HEK293 (cell line): ENCODE data around the gene NHLRC2.

ENCODE experiments used
- CTCF ChIA-PET: fragments of 350-600 bp; formaldehyde crosslinking; extraction: SDS; loops from one replicate; lab custom pipeline; 2021; ENCODE audit warnings: antibody characterized with exemption; lab: Yijun Ruan, JAX
- POLR2A ChIA-PET: fragments of 300-600 bp; formaldehyde crosslinking; extraction: SDS; loops from one replicate; lab custom pipeline; 2020; ENCODE audit warnings: antibody characterized with exemption, inconsistent platforms; lab: Yijun Ruan, JAX
- H3K27ac ChIP-seq: fragments of 200-500 bp; sonication (Bioruptor generic); 2 replicates; pipeline ENCODE4 v1.5.1; 2014; ENCODE audit warnings: low read depth, low read length, control low read depth, inconsistent platforms; ENCODE audit errors: extremely low read depth
- H3K36me3 ChIP-seq, 2 experiments: fragments of 200-500 bp in 1 of 2; sonication (Bioruptor generic) in 1 of 2; 1 replicate in 1 of 2; 2 replicates in 1 of 2; pipeline ENCODE4 v1.5.1; 2014 to 2017; ENCODE audit warnings: inconsistent platforms in 2 of 2, low read length in 2 of 2; ENCODE audit not compliant: control insufficient read depth in 2 of 2, insufficient read depth in 1 of 2
- H3K4me1 ChIP-seq: fragments of 200-500 bp; sonication (Bioruptor generic); 2 replicates; pipeline ENCODE4 v1.5.1; 2014; ENCODE audit warnings: mild to moderate bottlenecking, low read length, inconsistent platforms; ENCODE audit not compliant: control insufficient read depth, insufficient read depth
- H3K4me3 ChIP-seq: 2 replicates; pipeline ENCODE4 v1.5.1; 2011; ENCODE audit warnings: low read depth, mild to moderate bottlenecking, control low read depth, low read length, moderate library complexity
- H3K9me3 ChIP-seq: fragments of 200-500 bp; sonication (Bioruptor generic); 2 replicates; pipeline ENCODE4 v1.5.1; 2014; ENCODE audit warnings: low read depth, low read length, inconsistent platforms; ENCODE audit not compliant: control insufficient read depth, insufficient read depth
- BCL11A ChIP-seq: fragments of 450-650 bp; formaldehyde crosslinking; IDR thresholded peaks from 2 replicates; pipeline ENCODE4 v1.5.1; 2016; ENCODE audit warnings: low read depth, missing biosample characterization, missing genetic modification characterization
- HOXA7 ChIP-seq: sonication (generic); formaldehyde crosslinking; IDR thresholded peaks from 2 replicates; pipeline ENCODE4 v1.8.1; 2022; ENCODE audit warnings: missing genetic modification reagents, borderline replicate concordance
- MYNN ChIP-seq: fragments of 450-650 bp; formaldehyde crosslinking; IDR thresholded peaks from 2 replicates; pipeline ENCODE4 v1.5.1; 2016; ENCODE audit warnings: missing biosample characterization, missing genetic modification characterization, borderline replicate concordance
- SP2 ChIP-seq: fragments of 450-650 bp; formaldehyde crosslinking; IDR thresholded peaks from 2 replicates; pipeline ENCODE4 v1.5.1; 2016; ENCODE audit warnings: missing biosample characterization, missing genetic modification characterization
- ZNF114 ChIP-seq: fragments of 450-650 bp; formaldehyde crosslinking; IDR thresholded peaks from 2 replicates; pipeline ENCODE4 v1.5.0; 2017; ENCODE audit warnings: missing biosample characterization, missing genetic modification characterization
- ZNF121 ChIP-seq: fragments of 450-650 bp; formaldehyde crosslinking; IDR thresholded peaks from 2 replicates; pipeline ENCODE4 v1.5.1; 2016; ENCODE audit warnings: missing biosample characterization, missing genetic modification characterization
- ZNF239 ChIP-seq: fragments of 450-650 bp; formaldehyde crosslinking; IDR thresholded peaks from 2 replicates; pipeline ENCODE4 v1.5.1; 2016; ENCODE audit warnings: missing biosample characterization, missing genetic modification characterization
- ZNF366 ChIP-seq: fragments of 450-650 bp; formaldehyde crosslinking; conservative IDR thresholded peaks from 2 replicates; pipeline ENCODE4 v1.5.1; 2016; ENCODE audit warnings: missing biosample characterization, missing genetic modification characterization
- ZNF394 ChIP-seq: fragments of 450-650 bp; formaldehyde crosslinking; IDR thresholded peaks from 2 replicates; pipeline ENCODE4 v1.5.1; 2016; ENCODE audit warnings: missing biosample characterization, missing genetic modification characterization, mild to moderate bottlenecking, moderate library complexity, borderline replicate concordance
- ZNF544 ChIP-seq: fragments of 450-650 bp; formaldehyde crosslinking; IDR thresholded peaks from 2 replicates; pipeline ENCODE4 v1.5.0; 2017; ENCODE audit warnings: missing biosample characterization, missing genetic modification characterization
- ZNF561 ChIP-seq: fragments of 450-650 bp; IDR thresholded peaks from 2 replicates; pipeline ENCODE4 v1.5.1; 2018; ENCODE audit warnings: missing biosample characterization, missing genetic modification characterization, borderline replicate concordance
- ZNF658 ChIP-seq: fragments of 450-650 bp; formaldehyde crosslinking; IDR thresholded peaks from 2 replicates; pipeline ENCODE4; 2016; ENCODE audit warnings: missing biosample characterization, missing genetic modification characterization
- ZNF777 ChIP-seq: fragments of 450-650 bp; formaldehyde crosslinking; IDR thresholded peaks from 2 replicates; pipeline ENCODE4 v1.5.1; 2017; ENCODE audit warnings: missing biosample characterization, missing genetic modification characterization, borderline replicate concordance
- ZXDB ChIP-seq: fragments of 450-650 bp; formaldehyde crosslinking; IDR thresholded peaks from 2 replicates; pipeline ENCODE4 v1.5.1; 2016; ENCODE audit warnings: missing biosample characterization, missing genetic modification characterization
- TF ChIP-seq, protein P1 (sequence below): fragments of 450-650 bp; formaldehyde crosslinking; IDR thresholded peaks from 2 replicates; pipeline ENCODE4; 2016; ENCODE audit warnings: missing biosample characterization, missing genetic modification characterization
- TF ChIP-seq, protein P2 (sequence below): fragments of 450-650 bp; formaldehyde crosslinking; IDR thresholded peaks from 2 replicates; pipeline ENCODE4 v1.5.1; 2016; ENCODE audit warnings: missing biosample characterization, missing genetic modification characterization
- TF ChIP-seq, protein P3 (sequence below): fragments of 450-650 bp; formaldehyde crosslinking; IDR thresholded peaks from 2 replicates; pipeline ENCODE4 v1.5.1; 2017; ENCODE audit warnings: missing biosample characterization, missing genetic modification characterization
- TF ChIP-seq, protein P4 (sequence below): fragments of 450-650 bp; formaldehyde crosslinking; IDR thresholded peaks from 2 replicates; pipeline ENCODE4 v1.5.1; 2016; ENCODE audit warnings: missing biosample characterization, missing genetic modification characterization
- TF ChIP-seq, protein P5 (sequence below): fragments of 450-650 bp; formaldehyde crosslinking; IDR thresholded peaks from 2 replicates; pipeline ENCODE4 v1.5.1; 2016; ENCODE audit warnings: missing biosample characterization, missing genetic modification characterization

The NHLRC2 gene

DNA sequence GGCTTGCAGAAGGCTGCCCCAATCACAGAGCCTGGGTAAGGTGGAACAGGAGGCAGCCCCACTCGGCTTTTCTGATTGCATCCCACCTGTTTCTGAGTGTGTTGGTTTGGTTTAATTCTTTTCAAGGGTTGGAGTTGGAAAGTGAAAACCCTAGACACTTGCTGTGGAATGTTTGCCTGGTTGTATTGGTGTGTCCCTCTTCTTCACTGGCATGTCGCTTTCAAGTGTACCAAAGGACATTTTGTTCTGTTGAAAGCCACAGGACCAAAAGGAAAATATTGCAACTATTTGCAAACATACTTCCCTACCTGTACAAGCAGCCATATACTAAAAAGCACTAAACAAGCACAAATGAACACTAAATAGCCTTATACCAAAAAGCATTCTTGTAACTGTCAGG lies 60.5 kb downstream of the NHLRC2 start (continued):
- TF ChIP-seq SP2 (tag by site-specific recombination): no peak
- no peak for TF ChIP-seq ZNF561 (tag by site-specific recombination)

DNA sequence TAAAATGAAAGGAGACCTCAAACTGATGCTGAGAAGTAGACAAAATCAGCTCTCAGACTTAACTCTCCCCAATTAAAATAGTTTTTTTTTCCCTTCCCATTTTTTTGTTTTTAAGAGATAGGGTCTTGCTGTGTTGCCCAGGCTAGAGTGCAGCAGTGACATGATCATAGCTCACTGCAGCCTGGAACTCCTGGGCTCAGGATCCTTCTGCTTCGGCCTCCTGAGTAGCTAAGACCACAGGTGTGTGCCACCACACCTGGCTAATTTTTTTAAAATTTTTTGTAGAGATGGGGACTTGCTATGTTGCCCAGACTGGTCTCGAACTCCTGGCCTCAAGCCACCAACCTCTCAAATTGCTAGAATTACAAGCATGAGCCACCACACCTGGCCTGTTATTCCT lies 61.1 kb downstream of the NHLRC2 start:
- TF ChIP-seq ZNF121: peak; percentile 86
- no peak for TF ChIP-seq BCL11A (tag by site-specific recombination)

DNA sequence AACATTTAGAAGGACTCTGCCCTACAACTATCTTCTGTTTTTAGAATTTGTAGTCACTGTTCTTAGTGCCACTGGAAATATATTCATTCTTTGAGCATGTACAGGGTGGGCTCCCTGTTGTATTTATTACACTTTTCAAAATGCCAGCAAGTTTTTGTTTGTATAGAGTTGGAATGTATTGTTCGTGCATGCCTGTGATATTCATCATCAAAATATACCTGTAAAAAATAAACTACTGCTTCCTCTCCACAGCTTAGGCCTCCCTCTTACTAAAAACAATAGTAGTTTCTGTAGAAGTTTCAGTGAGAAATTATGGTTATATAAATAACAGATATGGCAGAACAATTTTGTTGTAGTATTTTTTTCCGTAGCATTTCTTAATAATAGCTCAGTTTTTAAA lies 61.6 kb downstream of the NHLRC2 start:
- Histone ChIP-seq H3K27ac (no peak overlapping the region), H3K4me3 (no peak overlapping the region)
- TF ChIP-seq, protein P1, sequence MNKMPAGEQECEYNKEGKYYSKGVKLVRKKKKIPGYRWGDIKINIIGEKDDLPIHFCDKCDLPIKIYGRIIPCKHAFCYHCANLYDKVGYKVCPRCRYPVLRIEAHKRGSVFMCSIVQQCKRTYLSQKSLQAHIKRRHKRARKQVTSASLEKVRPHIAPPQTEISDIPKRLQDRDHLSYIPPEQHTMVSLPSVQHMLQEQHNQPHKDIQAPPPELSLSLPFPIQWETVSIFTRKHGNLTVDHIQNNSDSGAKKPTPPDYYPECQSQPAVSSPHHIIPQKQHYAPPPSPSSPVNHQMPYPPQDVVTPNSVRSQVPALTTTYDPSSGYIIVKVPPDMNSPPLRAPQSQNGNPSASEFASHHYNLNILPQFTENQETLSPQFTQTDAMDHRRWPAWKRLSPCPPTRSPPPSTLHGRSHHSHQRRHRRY (tag by site-specific recombination): no peak
- no peak for TF ChIP-seq ZNF394 (tag by site-specific recombination)
- TF ChIP-seq ZNF544 (tag by site-specific recombination): no peak
- no peak for TF ChIP-seq ZNF777 (tag by site-specific recombination)
- no peak for TF ChIP-seq ZNF658 (tag by site-specific recombination)
- no peak for TF ChIP-seq BCL11A (tag by site-specific recombination)
- TF ChIP-seq, all 188 proteins: peak for 0
- Histone ChIP-seq H3K4me1 (0 out of 2 replicates have a peak, but pooled peaks cover 4% of the 10 kb centered on the region), H3K36me3 (no peaks in the 10 kb centered on the region; a peak in 1 of 3 replicates), H3K9me3 (no peaks in the 10 kb centered on the region)
- CTCF ChIA-PET: no interaction called here
- POLR2A ChIA-PET: no interaction called here

More for the DNA sequence above, 61.1 kb downstream of the NHLRC2 start:
- H3K36me3 ChIP-seq: no peaks in the 10 kb centered on the region; a peak in 1 of 3 replicates
- ChIA-PET POLR2A (no interaction called here), CTCF (no interaction called here)
- H3K4me1 ChIP-seq: 0 out of 2 replicates have a peak, but pooled peaks cover 4% of the 10 kb centered on the region
- H3K4me3 ChIP-seq: no peak overlapping the region
- H3K9me3 ChIP-seq: no peaks in the 10 kb centered on the region
- no peak overlapping the region for H3K27ac ChIP-seq

DNA sequence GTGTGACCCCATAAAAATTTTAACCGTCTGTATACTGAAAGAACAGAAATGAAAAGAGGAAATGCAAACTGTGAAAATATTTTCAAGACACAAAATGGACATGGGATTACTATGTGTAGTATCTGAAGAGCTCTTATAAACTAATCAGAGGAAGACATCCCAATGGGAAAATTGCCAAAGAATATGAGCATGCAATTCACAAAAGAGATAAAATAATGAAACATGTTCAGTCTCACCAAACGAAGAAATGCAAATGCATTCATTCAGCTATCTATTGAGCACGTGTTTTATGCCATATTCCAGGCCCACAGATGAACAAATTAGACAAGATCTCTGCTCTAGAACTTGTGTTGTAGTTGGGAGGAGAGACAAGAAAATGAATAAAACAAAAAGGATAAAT lies 63.2 kb downstream of the NHLRC2 start:
- H3K27ac ChIP-seq: no peak overlapping the region
- no peak for TF ChIP-seq ZNF366 (tag by site-specific recombination)
- H3K9me3 ChIP-seq: no peaks in the 10 kb centered on the region
- no peaks in the 10 kb centered on the region for H3K36me3 ChIP-seq
- ChIA-PET POLR2A (interaction anchor here (0.6 kb wide), 1 partner anchor 113 kb away, joined by 4 read pairs; no protein-coding TSS in a partner anchor), CTCF (no interaction called here)
- no peak overlapping the region for H3K4me3 ChIP-seq
- H3K4me1 ChIP-seq: peaks cover 8% of the 10 kb centered on the region

DNA sequence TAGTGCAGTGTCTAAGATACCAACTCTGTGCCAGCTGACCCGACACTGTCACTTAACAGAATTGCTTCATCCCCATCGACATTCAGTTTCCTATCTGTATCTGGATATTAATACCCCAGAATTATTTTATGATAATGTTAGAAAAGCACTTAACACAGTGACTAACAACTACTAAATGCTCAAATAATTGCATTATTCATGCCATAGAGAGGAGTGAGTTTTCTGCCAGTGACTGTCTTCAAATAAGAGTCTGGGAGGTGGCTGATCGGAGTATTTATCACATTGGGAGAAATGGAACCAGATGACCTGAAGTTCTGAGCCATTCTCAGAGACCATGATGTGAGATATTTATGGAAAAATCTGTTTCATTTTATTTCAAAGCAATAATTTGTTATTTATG lies 65.7 kb downstream of the NHLRC2 start:
- H3K4me3 ChIP-seq: no peak overlapping the region
- H3K4me1 ChIP-seq: peaks cover 8% of the 10 kb centered on the region
- ChIA-PET CTCF (no interaction called here), POLR2A (no interaction called here)
- H3K36me3 ChIP-seq: no peaks in the 10 kb centered on the region
- H3K27ac ChIP-seq: no peak overlapping the region
- H3K9me3 ChIP-seq: no peaks in the 10 kb centered on the region
- TF ChIP-seq, protein P2, sequence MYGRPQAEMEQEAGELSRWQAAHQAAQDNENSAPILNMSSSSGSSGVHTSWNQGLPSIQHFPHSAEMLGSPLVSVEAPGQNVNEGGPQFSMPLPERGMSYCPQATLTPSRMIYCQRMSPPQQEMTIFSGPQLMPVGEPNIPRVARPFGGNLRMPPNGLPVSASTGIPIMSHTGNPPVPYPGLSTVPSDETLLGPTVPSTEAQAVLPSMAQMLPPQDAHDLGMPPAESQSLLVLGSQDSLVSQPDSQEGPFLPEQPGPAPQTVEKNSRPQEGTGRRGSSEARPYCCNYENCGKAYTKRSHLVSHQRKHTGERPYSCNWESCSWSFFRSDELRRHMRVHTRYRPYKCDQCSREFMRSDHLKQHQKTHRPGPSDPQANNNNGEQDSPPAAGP (tag by site-specific recombination): no peak
- TF ChIP-seq, protein P3, sequence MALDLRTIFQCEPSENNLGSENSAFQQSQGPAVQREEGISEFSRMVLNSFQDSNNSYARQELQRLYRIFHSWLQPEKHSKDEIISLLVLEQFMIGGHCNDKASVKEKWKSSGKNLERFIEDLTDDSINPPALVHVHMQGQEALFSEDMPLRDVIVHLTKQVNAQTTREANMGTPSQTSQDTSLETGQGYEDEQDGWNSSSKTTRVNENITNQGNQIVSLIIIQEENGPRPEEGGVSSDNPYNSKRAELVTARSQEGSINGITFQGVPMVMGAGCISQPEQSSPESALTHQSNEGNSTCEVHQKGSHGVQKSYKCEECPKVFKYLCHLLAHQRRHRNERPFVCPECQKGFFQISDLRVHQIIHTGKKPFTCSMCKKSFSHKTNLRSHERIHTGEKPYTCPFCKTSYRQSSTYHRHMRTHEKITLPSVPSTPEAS (tag by site-specific recombination): no peak
- no peak for TF ChIP-seq MYNN (tag by site-specific recombination)
- no peak for TF ChIP-seq ZXDB (tag by site-specific recombination)
- no peak for TF ChIP-seq HOXA7 (CRISPR knock-in tag)
- TF ChIP-seq ZNF114 (tag by site-specific recombination): no peak
- TF ChIP-seq, protein P4, sequence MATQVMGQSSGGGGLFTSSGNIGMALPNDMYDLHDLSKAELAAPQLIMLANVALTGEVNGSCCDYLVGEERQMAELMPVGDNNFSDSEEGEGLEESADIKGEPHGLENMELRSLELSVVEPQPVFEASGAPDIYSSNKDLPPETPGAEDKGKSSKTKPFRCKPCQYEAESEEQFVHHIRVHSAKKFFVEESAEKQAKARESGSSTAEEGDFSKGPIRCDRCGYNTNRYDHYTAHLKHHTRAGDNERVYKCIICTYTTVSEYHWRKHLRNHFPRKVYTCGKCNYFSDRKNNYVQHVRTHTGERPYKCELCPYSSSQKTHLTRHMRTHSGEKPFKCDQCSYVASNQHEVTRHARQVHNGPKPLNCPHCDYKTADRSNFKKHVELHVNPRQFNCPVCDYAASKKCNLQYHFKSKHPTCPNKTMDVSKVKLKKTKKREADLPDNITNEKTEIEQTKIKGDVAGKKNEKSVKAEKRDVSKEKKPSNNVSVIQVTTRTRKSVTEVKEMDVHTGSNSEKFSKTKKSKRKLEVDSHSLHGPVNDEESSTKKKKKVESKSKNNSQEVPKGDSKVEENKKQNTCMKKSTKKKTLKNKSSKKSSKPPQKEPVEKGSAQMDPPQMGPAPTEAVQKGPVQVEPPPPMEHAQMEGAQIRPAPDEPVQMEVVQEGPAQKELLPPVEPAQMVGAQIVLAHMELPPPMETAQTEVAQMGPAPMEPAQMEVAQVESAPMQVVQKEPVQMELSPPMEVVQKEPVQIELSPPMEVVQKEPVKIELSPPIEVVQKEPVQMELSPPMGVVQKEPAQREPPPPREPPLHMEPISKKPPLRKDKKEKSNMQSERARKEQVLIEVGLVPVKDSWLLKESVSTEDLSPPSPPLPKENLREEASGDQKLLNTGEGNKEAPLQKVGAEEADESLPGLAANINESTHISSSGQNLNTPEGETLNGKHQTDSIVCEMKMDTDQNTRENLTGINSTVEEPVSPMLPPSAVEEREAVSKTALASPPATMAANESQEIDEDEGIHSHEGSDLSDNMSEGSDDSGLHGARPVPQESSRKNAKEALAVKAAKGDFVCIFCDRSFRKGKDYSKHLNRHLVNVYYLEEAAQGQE (tag by site-specific recombination): no peak
- TF ChIP-seq, protein P5, sequence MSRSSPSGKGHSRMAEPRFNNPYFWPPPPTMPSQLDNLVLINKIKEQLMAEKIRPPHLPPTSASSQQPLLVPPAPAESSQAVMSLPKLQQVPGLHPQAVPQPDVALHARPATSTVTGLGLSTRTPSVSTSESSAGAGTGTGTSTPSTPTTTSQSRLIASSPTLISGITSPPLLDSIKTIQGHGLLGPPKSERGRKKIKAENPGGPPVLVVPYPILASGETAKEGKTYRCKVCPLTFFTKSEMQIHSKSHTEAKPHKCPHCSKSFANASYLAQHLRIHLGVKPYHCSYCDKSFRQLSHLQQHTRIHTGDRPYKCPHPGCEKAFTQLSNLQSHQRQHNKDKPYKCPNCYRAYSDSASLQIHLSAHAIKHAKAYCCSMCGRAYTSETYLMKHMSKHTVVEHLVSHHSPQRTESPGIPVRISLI: no peak
- TF ChIP-seq ZNF239: no peak
